Activated CD8-positive, alpha-beta T cell treated with anti-CD3 and anti-CD28 coated beads, Interleukin-2, amount 10 ng/mL, durations not matched to agents 7 days and 5 days (primary cell): ENCODE results near the gene MAD1L1. TPM values are rescaled to one million over a fixed set of nuclear protein-coding genes. Genes with fewer than 3 reads are reported as not detected.

Source experiments
- ATAC-seq: fragments of 150-1000 bp; cut with Tn5 transposase; one replicate; pipeline ENCODE4 v1.10.0; 2021; ENCODE audit warnings: moderate library complexity
- CTCF ChIA-PET: fragments of 350-600 bp; sonication (Branson Sonifier 250); formaldehyde crosslinking; loops from one replicate; lab custom pipeline; 2021; ENCODE audit warnings: antibody characterized with exemption; lab: Charles Lee
- POLR2A ChIA-PET: fragments of 350-600 bp; sonication (Branson Sonifier 250); formaldehyde crosslinking; loops from one replicate; lab custom pipeline; 2021; ENCODE audit warnings: antibody characterized with exemption; lab: Charles Lee
- DNase-seq: peaks from one replicate; pipeline ENCODE4 v3.0.0-alpha.2; 2020
- H3K27ac Mint-ChIP-seq: one replicate; pipeline ENCODE4 v1.8.0; 2021; ENCODE audit warnings: mild to moderate bottlenecking, mixed read lengths
- H3K27me3 Mint-ChIP-seq: one replicate; pipeline ENCODE4 v1.8.0; 2021; ENCODE audit warnings: low read depth, mixed read lengths
- H3K36me3 Mint-ChIP-seq: one replicate; pipeline ENCODE4 v1.8.0; 2021; ENCODE audit warnings: low read depth, mixed read lengths
- H3K4me1 Mint-ChIP-seq: one replicate; pipeline ENCODE4 v1.8.0; 2021; ENCODE audit warnings: low read depth, mixed read lengths
- H3K4me3 Mint-ChIP-seq: one replicate; pipeline ENCODE4 v1.8.0; 2021; ENCODE audit warnings: mild to moderate bottlenecking, mixed read lengths
- H3K9me3 Mint-ChIP-seq: one replicate; pipeline ENCODE4 v1.8.0; 2022; ENCODE audit warnings: mixed read lengths; ENCODE audit not compliant: insufficient read depth
- total RNA-seq, 2 experiments: library from RNA; stranded (reverse); gene quantifications; one replicate each; pipeline ENCODE4 v1.2.3, GENCODE V29; 2021

The MAD1L1 gene
- total RNA-seq, 2 experiments from 2014 or later = 79.8 to 82.7 TPM

DNA sequence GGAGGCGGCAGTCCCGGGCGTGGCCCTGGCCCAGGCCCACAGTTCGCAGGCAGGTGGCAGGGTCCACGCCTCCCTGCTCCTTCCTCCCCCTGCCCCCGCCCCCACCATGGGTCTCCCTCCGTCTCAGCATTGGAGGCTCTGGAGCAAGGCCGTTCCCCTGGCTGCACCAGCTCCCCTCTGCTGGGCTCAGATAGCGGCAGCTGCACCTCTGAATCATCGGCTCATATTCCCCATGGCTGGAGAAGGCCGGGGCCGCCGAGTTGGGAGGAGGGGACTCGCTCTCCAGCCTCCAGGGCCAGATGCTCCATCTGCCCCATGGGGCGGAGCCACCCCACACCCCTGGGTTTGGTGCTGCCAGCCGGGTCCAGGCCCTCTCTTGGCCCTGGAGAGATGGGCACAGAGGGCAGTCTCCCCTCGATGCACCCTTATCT is 417.7 kb downstream of the MAD1L1 start:
- Mint-ChIP-seq H3K9me3 (no peaks in the 10 kb centered on the region), H3K4me1 (peaks cover 19% of the 10 kb centered on the region), H3K36me3 (no peaks in the 10 kb centered on the region), H3K27me3 (peaks cover 9% of the 10 kb centered on the region), H3K27ac (no peak overlapping the region), H3K4me3 (no peak overlapping the region)
- CTCF ChIA-PET = no interaction called here
- POLR2A ChIA-PET = no interaction called here
- ATAC-seq = no peak
- DNase-seq = no peak

DNA sequence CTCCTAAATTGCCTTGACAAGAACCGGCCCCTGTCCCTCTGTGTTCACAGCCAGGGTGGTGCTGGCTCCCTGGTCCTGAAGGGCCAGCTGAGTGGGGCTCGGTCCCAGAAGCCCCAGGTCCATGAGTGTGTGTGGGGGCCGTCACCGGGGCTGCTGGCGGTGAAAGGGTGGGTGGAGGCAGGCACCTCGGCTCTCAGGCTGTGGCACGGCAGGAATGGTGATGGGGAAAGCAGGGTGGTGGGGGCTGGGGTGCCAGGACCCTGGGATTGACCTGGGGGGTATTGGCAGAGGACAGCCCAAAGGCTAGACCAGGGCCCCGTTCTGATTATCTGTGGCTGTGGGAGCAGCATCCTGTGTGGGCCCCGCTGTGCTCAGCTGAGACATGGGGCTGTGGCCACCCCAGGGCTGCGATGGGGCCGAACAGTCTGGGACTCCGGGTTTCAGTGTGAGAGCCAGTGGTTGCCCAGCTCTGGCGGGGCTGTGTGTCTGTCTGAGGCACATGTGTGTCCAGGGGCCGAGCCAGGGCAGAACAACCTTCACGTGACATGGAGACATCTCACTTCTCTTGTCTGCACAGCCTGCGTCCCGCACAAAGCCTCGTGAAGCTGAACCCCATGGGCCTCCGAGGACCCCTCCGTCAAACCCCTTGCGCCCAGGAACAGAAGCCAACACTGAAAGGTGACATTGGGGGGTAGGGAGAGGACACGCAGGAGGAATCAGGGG is 418.5 kb downstream of the MAD1L1 start:
- no peaks in the 10 kb centered on the region for H3K36me3 Mint-ChIP-seq
- no peaks in the 10 kb centered on the region for H3K9me3 Mint-ChIP-seq
- DNase-seq = no peak
- ChIA-PET CTCF (no interaction called here), POLR2A (no interaction called here)
- H3K27me3 Mint-ChIP-seq = peaks cover 4% of the 10 kb centered on the region
- peaks cover 11% of the 10 kb centered on the region for H3K4me1 Mint-ChIP-seq
- H3K4me3 Mint-ChIP-seq = no peak overlapping the region
- ATAC-seq = no peak
- H3K27ac Mint-ChIP-seq = no peak overlapping the region

DNA sequence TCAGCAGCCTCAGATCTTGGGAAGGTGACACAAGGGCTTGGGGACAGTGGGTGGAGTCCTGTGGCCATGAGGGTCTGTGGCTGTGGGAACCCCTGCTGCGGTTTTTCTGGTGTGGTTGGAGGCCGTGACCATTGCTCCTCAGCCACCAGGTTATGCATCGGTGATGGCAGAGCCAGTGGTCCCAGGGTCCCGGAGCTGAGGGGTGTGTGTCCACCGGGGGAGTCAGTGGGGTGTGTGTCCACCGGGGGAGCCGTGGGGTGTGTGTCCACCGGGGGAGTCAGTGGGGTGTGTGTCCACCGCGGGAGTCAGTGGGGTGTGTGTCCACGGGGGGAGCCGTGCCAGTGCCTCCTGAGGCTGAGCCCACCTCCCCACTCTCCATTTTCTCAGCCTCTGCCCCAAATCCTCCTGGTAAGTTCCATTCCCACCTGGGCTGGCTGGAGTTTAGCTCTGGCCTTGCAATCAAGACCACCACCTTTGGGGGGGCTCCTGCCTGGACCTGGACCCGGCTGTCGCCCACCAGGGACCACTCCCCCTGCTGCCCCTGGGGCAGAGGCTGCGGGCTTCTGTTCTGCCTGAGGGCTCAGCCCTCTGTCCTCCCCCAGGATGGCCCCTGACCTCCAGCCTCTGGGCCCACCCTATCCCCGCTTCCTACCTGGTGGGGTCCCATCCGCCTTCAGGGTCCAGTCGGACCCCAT is 419.2 kb downstream of the MAD1L1 start:
- Mint-ChIP-seq H3K27ac (no peak overlapping the region), H3K4me3 (no peak overlapping the region)

DNA sequence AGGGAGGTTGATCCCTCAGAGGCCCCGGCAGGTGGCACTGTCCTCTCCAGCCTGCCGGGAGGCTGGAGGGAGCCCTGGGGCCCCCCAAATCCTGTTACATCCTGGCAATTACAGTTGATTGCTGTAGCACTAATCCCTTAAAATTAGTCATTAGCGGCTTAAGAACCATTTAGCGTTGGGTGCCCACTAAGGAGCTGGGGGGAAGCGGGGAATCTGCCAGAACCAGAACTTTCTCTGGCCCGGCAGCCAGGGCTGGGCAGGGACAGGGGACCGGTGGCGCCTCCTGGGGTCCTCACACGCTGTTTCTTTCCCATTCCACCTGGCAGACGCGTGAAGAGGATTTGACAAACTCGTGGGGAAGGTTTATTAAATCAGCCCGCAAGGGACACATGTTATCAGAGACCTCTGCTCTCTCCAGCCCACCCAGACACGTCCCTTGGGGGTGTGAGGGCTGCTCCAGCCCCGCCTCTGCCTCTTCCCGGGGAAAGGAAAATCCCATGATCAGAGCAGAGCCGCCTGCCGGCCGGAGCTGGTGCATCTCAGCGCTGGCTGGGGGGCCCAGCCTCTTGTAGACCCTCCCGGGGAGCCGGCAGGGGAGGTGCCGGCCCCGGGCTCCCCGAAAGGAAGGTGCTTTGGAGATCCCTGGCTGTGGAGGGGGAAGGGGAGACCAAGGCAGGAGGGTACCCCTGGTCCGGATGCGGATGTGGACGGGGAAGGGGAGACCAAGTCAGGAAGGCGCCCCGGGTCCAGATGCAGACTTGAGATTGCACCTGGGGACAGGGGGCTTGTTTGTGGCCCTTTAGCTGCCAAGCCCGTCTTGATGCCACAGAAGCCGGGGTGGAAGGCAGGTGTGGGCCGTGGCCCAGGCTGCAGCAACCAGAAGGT is 420.0 kb downstream of the MAD1L1 start:
- no peak for DNase-seq
- Mint-ChIP-seq H3K4me1 (no peaks in the 10 kb centered on the region), H3K27me3 (no peaks in the 10 kb centered on the region), H3K9me3 (no peaks in the 10 kb centered on the region), H3K27ac (no peak overlapping the region), H3K4me3 (no peak overlapping the region), H3K36me3 (no peaks in the 10 kb centered on the region)
- CTCF ChIA-PET = interaction anchor here (0.6 kb wide), 1 partner anchor 994 kb away, joined by 3 read pairs; no protein-coding TSS in a partner anchor
- no peak for ATAC-seq
- POLR2A ChIA-PET = no interaction called here

More for the DNA sequence above, 419.2 kb downstream of the MAD1L1 start:
- Mint-ChIP-seq H3K4me1 (peaks cover 4% of the 10 kb centered on the region), H3K9me3 (no peaks in the 10 kb centered on the region), H3K36me3 (no peaks in the 10 kb centered on the region), H3K27me3 (no peaks in the 10 kb centered on the region)
- no peak for ATAC-seq
- ChIA-PET POLR2A (no interaction called here), CTCF (interaction anchor here (0.6 kb wide), 1 partner anchor 995 kb away, joined by 3 read pairs; no protein-coding TSS in a partner anchor)
- DNase-seq = no peak

DNA sequence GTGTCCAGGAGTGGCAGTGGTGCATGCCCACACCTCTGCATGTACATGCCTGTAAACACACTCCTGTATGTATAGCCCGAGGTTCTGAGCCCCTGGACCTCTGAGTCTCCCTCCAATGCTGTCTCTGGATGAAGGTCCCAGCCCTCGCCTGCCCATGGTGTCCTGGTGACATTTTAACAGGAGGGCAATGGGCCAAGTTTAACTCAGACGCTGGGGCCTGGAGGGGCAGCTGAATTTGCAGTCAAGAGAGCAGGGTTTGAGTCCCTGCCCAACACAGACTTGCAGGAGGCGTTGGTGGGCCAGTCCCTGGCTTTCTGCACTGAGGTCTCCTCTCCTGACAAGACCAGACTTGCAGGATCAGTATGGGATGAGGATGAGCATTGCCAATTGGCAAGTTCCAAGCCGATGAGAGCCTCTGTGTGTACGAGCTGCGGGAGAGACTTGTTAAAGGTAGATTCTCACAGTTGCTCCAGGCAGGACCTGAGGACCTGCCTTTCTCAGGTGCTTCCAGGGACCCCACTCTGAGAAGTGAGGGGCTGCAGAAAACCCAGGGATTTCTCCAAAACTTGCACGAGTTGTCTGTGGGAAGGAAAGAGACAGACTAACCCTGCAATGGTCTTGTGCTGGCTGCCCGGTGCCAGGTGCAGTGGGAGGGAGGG is 420.8 kb downstream of the MAD1L1 start:
- Mint-ChIP-seq H3K36me3 (no peaks in the 10 kb centered on the region), H3K4me1 (no peaks in the 10 kb centered on the region), H3K27ac (no peak overlapping the region), H3K27me3 (no peaks in the 10 kb centered on the region), H3K9me3 (no peaks in the 10 kb centered on the region), H3K4me3 (no peak overlapping the region)
- no peak for DNase-seq
- CTCF ChIA-PET = no interaction called here
- POLR2A ChIA-PET = no interaction called here
- no peak for ATAC-seq

DNA sequence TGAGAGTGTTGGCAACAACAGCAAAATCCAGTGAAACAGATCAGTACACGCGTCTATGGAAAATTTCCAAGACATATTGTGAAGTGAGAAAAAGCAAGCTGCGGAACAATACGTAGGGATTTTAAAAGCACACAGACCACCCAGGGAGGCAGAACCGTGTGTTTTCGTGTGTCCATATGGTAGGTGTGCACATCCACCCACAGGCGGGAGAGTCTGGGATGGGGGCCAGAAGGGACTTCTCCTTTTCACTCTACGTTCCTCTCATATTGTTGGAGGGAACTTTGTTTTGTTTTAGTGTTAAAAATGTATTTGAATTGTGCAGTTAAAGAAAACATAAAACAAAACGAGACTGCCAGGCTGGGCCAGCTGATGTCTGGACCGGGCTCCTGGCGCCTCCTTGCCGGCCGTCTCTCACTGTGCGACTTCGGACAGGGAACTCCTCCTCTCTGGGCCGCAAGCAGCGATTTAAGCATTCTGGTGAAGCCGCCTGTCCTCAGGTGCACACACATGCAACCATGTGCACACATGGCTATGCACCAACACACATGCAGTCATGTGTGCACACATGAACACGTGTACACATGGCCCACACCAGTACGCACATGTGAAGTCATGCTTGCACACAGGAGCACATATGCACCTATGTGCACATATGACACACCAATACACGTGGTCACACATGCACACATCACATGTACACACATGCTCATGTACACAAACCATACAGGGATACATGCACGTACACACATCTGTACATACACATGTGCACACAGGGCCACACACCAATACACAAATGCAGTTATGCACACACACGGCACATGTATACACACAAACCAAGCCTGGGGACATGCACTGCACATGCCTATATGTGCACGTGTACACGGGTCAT is 421.5 kb downstream of the MAD1L1 start:
- Mint-ChIP-seq H3K27ac (no peak overlapping the region), H3K4me1 (no peaks in the 10 kb centered on the region), H3K9me3 (no peaks in the 10 kb centered on the region), H3K27me3 (no peaks in the 10 kb centered on the region), H3K4me3 (no peak overlapping the region), H3K36me3 (no peaks in the 10 kb centered on the region)
- ChIA-PET CTCF (no interaction called here), POLR2A (no interaction called here)
- no peak for DNase-seq
- no peak for ATAC-seq

DNA sequence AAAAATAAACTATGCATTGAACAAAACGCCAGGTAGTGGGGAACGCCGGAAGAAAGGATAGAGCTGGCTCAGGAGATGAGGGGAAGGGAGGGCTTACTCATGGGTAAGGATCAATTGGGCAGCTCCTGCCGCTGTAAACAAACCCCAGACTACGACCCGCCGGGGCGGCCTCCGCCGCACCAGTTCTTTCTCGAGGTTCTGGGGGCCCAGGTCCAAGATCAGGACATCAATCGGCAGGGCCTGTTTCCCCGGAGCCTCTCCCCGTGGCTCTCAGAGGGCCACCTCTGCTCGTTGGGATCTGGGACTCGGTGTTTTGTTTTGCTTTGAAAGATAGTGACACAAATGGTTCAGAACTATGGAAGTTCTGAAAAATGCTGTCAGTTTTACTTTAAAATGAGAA is 422.2 kb downstream of the MAD1L1 start:
- DNase-seq = no peak

DNA sequence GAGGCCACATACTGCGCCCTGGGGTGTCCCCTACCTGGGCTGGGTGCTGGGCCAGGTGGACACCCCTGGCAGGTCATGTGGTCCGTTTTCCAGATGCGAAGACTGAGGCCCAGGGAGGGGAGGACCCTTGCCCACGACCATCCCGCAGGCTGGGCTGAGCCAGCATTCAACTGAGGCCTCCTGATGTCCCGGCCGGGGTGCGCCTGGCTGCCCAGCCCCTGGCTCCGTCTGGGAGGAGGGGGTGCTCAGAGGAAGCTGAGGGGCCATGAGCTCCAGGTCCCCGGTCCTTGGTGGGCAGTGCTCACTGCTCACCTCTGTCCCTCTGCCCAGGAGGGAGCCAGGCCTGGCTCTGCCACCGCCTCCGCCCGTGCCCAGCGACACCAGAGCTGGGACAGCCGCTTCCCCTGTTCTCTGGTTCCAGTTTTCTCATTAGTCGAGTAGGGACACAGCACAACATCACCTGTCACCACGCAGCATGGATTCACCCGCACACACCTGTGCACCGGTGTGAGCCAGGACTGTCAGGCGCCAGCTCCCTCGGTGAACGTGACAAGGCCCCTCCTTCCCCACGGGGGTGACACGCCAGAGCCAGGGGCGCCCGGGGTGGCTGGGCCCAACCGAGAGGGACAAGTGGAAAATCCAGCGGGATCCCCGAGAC is 423.0 kb downstream of the MAD1L1 start:
- no peaks in the 10 kb centered on the region for H3K9me3 Mint-ChIP-seq
- ATAC-seq (no peak), DNase-seq (no peak)
- H3K27ac Mint-ChIP-seq = no peak overlapping the region
- POLR2A ChIA-PET = no interaction called here
- no peak overlapping the region for H3K4me3 Mint-ChIP-seq
- CTCF ChIA-PET = no interaction called here
- no peaks in the 10 kb centered on the region for H3K36me3 Mint-ChIP-seq
- H3K4me1 Mint-ChIP-seq = no peaks in the 10 kb centered on the region
- H3K27me3 Mint-ChIP-seq = no peaks in the 10 kb centered on the region

More for the DNA sequence above, 422.2 kb downstream of the MAD1L1 start:
- ChIA-PET CTCF (no interaction called here), POLR2A (no interaction called here)
- ATAC-seq = no peak
- Mint-ChIP-seq H3K36me3 (no peaks in the 10 kb centered on the region), H3K9me3 (no peaks in the 10 kb centered on the region), H3K27me3 (no peaks in the 10 kb centered on the region), H3K4me1 (no peaks in the 10 kb centered on the region), H3K27ac (no peak overlapping the region), H3K4me3 (no peak overlapping the region)

DNA sequence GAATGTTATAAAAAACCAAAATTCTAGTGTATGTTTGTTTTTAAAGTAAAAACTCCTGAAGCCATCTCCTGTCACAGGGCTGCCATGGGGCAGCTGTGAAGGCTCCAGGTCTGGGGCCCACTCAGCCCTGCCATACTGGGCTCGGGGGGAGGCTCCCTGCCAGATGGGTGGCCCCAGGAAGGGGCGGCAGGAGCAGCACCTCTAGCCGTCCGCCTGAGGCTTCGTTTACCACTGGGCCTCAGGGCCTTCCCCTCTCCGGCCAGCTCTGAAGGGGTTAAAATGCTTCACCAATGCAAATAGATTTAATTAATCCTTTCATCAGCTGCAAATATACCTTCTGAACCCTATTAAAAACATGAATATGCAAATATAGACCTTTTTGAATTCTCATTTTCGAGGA is 423.7 kb downstream of the MAD1L1 start:
- Mint-ChIP-seq H3K9me3 (no peaks in the 10 kb centered on the region), H3K36me3 (no peaks in the 10 kb centered on the region), H3K4me1 (no peaks in the 10 kb centered on the region), H3K27ac (no peak overlapping the region), H3K27me3 (no peaks in the 10 kb centered on the region), H3K4me3 (no peak overlapping the region)
- POLR2A ChIA-PET = no interaction called here
- ATAC-seq = no peak
- CTCF ChIA-PET = no interaction called here
- no peak for DNase-seq

DNA sequence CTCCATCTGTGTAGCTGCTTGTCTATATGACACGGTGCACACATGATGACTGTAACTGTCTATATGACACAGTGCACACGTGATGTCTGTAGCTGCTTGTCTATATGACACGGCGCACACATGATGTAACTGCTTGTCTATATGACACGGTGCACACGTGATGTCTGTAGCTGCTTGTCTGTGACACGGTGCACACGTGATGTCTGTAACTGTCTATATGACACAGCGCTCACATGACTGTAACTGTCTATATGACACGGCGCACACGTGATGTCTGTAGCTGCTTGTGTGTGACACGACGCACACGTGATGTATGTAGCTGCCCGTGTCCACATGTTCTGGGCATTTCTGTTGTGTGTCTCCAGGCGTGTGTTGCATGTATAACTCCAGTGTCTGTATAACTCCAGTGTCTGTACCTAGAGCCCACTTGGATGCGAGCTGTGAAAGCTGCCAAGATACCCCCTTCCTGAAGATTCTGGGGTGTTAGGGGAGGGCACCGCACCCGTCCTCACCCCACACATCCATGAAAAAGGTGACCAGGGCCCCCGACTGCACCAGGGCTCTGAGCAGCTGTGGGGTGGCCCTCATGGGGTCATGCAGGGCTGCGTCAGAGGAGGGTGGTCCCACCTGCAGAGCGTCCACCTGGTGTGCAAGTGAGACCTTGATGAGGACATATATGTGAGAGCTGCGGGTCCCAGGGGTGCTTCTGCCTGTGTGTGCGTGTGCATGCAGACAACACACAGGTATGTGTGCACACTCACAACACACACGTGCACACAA is 424.7 kb downstream of the MAD1L1 start:
- DNase-seq (no peak), ATAC-seq (no peak)
- no peaks in the 10 kb centered on the region for H3K9me3 Mint-ChIP-seq
- no peaks in the 10 kb centered on the region for H3K36me3 Mint-ChIP-seq
- peaks cover 4% of the 10 kb centered on the region for H3K27me3 Mint-ChIP-seq
- no peak overlapping the region for H3K27ac Mint-ChIP-seq
- H3K4me3 Mint-ChIP-seq = no peak overlapping the region
- CTCF ChIA-PET = no interaction called here
- no peaks in the 10 kb centered on the region for H3K4me1 Mint-ChIP-seq
- POLR2A ChIA-PET = no interaction called here
